Thoracic aorta (tissue), 2 donors: Measurements from ENCODE around the gene IFT88. TPM values are rescaled to one million over a fixed set of nuclear protein-coding genes. Genes with fewer than 3 reads are reported as not detected.

Source experiments
- ATAC-seq: fragments of 150-250 bp; one replicate; pipeline ENCODE4 v1.8.0; 2017; ENCODE audit warnings: low read depth; ENCODE audit not compliant: insufficient number of reproducible peaks, low FRiP score
- DNase-seq: peaks from one replicate; pipeline ENCODE4 v3.0.0-alpha.2; 2020; ENCODE audit warnings: low spot score
- H3K27ac ChIP-seq, 2 donors: fragments of 200-600 bp; sonication (generic); 1 replicate in 1 of 2; 2 replicates in 1 of 2; pipeline ENCODE4 v1.5.1; 2016; ENCODE audit warnings: mild to moderate bottlenecking in 2 of 2, moderate library complexity in 2 of 2
- H3K27me3 ChIP-seq: fragments of 200-600 bp; sonication (generic); replicated peaks from 2 replicates; pipeline ENCODE4 v1.6.0; 2016; ENCODE audit warnings: mild to moderate bottlenecking; ENCODE audit not compliant: insufficient read depth
- H3K36me3 ChIP-seq: fragments of 200-600 bp; sonication (generic); one replicate; pipeline ENCODE4 v1.5.1; 2016
- H3K4me1 ChIP-seq, 2 donors: fragments of 200-600 bp; sonication (generic); 1 replicate in 1 of 2; 2 replicates in 1 of 2; pipeline versions ENCODE4 v1.5.1 to v1.6.0; 2016; ENCODE audit warnings: low read depth in 2 of 2, mild to moderate bottlenecking in 1 of 2; ENCODE audit not compliant: control insufficient read depth in 1 of 2
- H3K4me3 ChIP-seq: fragments of 200-600 bp; sonication (generic); 2 replicates; pipeline ENCODE4 v1.5.1; 2016; ENCODE audit warnings: mild to moderate bottlenecking
- H3K9me3 ChIP-seq: fragments of 200-600 bp; sonication (generic); 2 replicates; pipeline ENCODE4 v1.5.1; 2016
- CTCF ChIP-seq: fragments of 200-600 bp; sonication (generic); IDR thresholded peaks from one replicate; pipeline ENCODE4 v1.5.1; 2019; ENCODE audit warnings: antibody characterized with exemption
- total RNA-seq, 2 donors: library from RNA; depleted of rRNA; stranded (reverse); fragments of >200 nt; gene quantifications; one replicate each; pipeline versions ENCODE4 v1.1.0 to v1.2.3, GENCODE V29; 2016

The IFT88 gene
- total RNA-seq, 2 donors from 2014 or later: 8.8 to 13.0 TPM

- no peak for ATAC-seq
- TF ChIP-seq CTCF: no peak
- H3K36me3 ChIP-seq: peaks cover 3% of the 10 kb centered on the region
- peaks cover 4% of the 10 kb centered on the region for H3K9me3 ChIP-seq
- DNase-seq: no peak
- no peaks in the 10 kb centered on the region for H3K27me3 ChIP-seq
- no peak overlapping the region for H3K27ac ChIP-seq
- no peak overlapping the region for H3K4me3 ChIP-seq
- no peaks in the 10 kb centered on the region for H3K4me1 ChIP-seq
These were observed 57.3 kb downstream of the IFT88 start for GRCh38 chr13:20624213-20624612.

GRCh38 chr13:20633802-20634201 is 66.8 kb downstream of the IFT88 start:
- TF ChIP-seq CTCF: no peak
- Histone ChIP-seq H3K27ac (no peak overlapping the region), H3K4me3 (no peak overlapping the region), H3K27me3 (no peaks in the 10 kb centered on the region), H3K4me1 (no peaks in the 10 kb centered on the region), H3K9me3 (no peaks in the 10 kb centered on the region), H3K36me3 (peaks cover 3% of the 10 kb centered on the region)
- DNase-seq: no peak
- ATAC-seq: no peak

GRCh38 chr13:20636079-20636478 is 69.1 kb downstream of the IFT88 start:
- no peak for ATAC-seq
- H3K36me3 ChIP-seq: peaks cover 3% of the 10 kb centered on the region
- TF ChIP-seq CTCF: no peak
- no peak overlapping the region for H3K27ac ChIP-seq
- no peaks in the 10 kb centered on the region for H3K4me1 ChIP-seq
- no peak for DNase-seq
- no peaks in the 10 kb centered on the region for H3K27me3 ChIP-seq
- H3K9me3 ChIP-seq: no peaks in the 10 kb centered on the region
- no peak overlapping the region for H3K4me3 ChIP-seq

GRCh38 chr13:20637811-20638210 is 70.9 kb downstream of the IFT88 start:
- Histone ChIP-seq H3K27ac (no peak overlapping the region), H3K4me1 (no peaks in the 10 kb centered on the region), H3K36me3 (peaks cover 3% of the 10 kb centered on the region), H3K4me3 (no peak overlapping the region), H3K27me3 (no peaks in the 10 kb centered on the region), H3K9me3 (no peaks in the 10 kb centered on the region)
- ATAC-seq: no peak
- no peak for TF ChIP-seq CTCF
- DNase-seq: no peak

GRCh38 chr13:20647758-20648157 is 80.8 kb downstream of the IFT88 start:
- Histone ChIP-seq H3K36me3 (peaks cover 4% of the 10 kb centered on the region), H3K27me3 (no peaks in the 10 kb centered on the region), H3K27ac (no peak overlapping the region), H3K4me3 (no peak overlapping the region), H3K9me3 (no peaks in the 10 kb centered on the region), H3K4me1 (no peaks in the 10 kb centered on the region)
- DNase-seq (no peak), ATAC-seq (no peak)
- TF ChIP-seq CTCF: no peak
